ENCODE results near the gene PRICKLE4.

- TF ChIP-seq CTCF (conservative IDR thresholded peaks at IDR 0.05; ENCODE audit: low read depth, low read length), result no peak
- TF ChIP-seq POLR2A (IDR thresholded peaks at IDR 0.05; ENCODE audit: low read depth, low read length), result no peak
- no peak for TF ChIP-seq USF2 (IDR thresholded peaks at IDR 0.05; ENCODE audit: low read depth, low read length)
- TF ChIP-seq BHLHE40 (IDR thresholded peaks at IDR 0.05; ENCODE audit: low read depth, low read length), result no peak
- no peak for TF ChIP-seq CHD1 (IDR thresholded peaks at IDR 0.05; ENCODE audit: low read depth, low read length)
- no peak for TF ChIP-seq RFX5 (IDR thresholded peaks at IDR 0.05; ENCODE audit: low read depth, low read length)
- TF ChIP-seq SMC3 (IDR thresholded peaks at IDR 0.05; ENCODE audit: low read depth, low read length), result no peak
- no peak for TF ChIP-seq RCOR1 (IDR thresholded peaks at IDR 0.05; ENCODE audit: insufficient replicate concordance, low read length)
- no peak for TF ChIP-seq MXI1 (IDR thresholded peaks at IDR 0.05; ENCODE audit: borderline replicate concordance, low read depth, low read length)
- TF ChIP-seq MAZ (IDR thresholded peaks at IDR 0.05; ENCODE audit: borderline replicate concordance, low read depth, low read length), result no peak
- TF ChIP-seq RAD21 (IDR thresholded peaks at IDR 0.05; ENCODE audit: low read length), result no peak
These were observed 4.7 kb downstream of the PRICKLE4 start for GRCh38 chr6:41785254-41785653.
